Pancreas (tissue), 10 donors: Measurements from ENCODE around the gene FRMD4B. TPM values are rescaled to one million over a fixed set of nuclear protein-coding genes. Genes with fewer than 3 reads are reported as not detected.

Experiments
- ATAC-seq, 4 donors: fragments of 200-7000 bp; cut with Tn5 transposase; one replicate each; pipeline versions ENCODE4 v1.8.0 to v1.9.1; 2020; ENCODE audit warnings: mild to moderate bottlenecking in 4 of 4, moderate library complexity in 4 of 4
- DNase-seq, 6 donors: peaks; one replicate each; pipeline ENCODE4 v3.0.0-alpha.2; 2020
- FAIRE-seq: peaks from 2 replicates; lab custom pipeline; 2012; peaks lifted over from hg19 to GRCh38; lab: Jason Lieb, UNC
- H3K27ac ChIP-seq, 4 donors: fragments of 200-600 bp; sonication (generic); 1 replicate in 3 of 4; 2 replicates in 1 of 4; pipeline versions ENCODE4 v1.5.0 to v1.8.0; 2020
- H3K27me3 ChIP-seq, 4 donors: fragments of 200-600 bp; one replicate each; pipeline ENCODE4 v1.8.0; 2021
- H3K36me3 ChIP-seq, 3 donors: fragments of 200-600 bp; sonication (generic) in 1 of 3; one replicate each; pipeline versions ENCODE4 v1.5.0 to v1.8.0; 2020 to 2021
- H3K4me1 ChIP-seq, 3 donors: fragments of 200-600 bp; one replicate each; pipeline ENCODE4 v1.8.0; 2021
- H3K4me3 ChIP-seq, 4 donors: fragments of 200-600 bp; sonication (generic) in 2 of 4; one replicate each; pipeline versions ENCODE4 v1.5.0 to v1.8.0; 2020 to 2021
- H3K9me3 ChIP-seq, 4 donors: fragments of 200-600 bp; one replicate each; pipeline ENCODE4 v1.8.0; 2021
- CTCF ChIP-seq, 4 donors: fragments of 200-600 bp; sonication (generic) in 3 of 4; IDR thresholded peaks; one replicate each; pipeline versions ENCODE4 v1.5.0 to v1.8.0; 2021; ENCODE audit warnings: antibody characterized with exemption in 4 of 4
- WGBS, 2 donors: extraction: QIAGEN DNeasy Blood & Tissue Kit; methylation state at CpG; one replicate each; pipeline ENCODE4 v1.1.7; 2013; 5-methylcytosine and 5-hydroxymethylcytosine counted together
- intact Hi-C, 3 donors: fragments of 100-400 bp; cut with DNase I; formaldehyde crosslinking; loops; one replicate each; pipeline versions ENCODE4 v1.11.1 to v1.14.2; 2022
- polyA plus RNA-seq, 2 donors: library from polyadenylated mRNA; stranded (reverse); fragments of 200-250 nt; gene quantifications; one replicate each; pipeline ENCODE4 v1.2.3, GENCODE V29; 2013
- total RNA-seq, 6 donors: library from RNA; stranded (reverse); fragmentation: NEBNext Ultra II Directional in 4 of 6; extraction: Animal tissue kit (Norgen Biotek cat#: 25700) in 4 of 6; gene quantifications; one replicate each; pipeline versions ENCODE4 v1.2.1 to v1.2.4, GENCODE V29; 2021 to 2023
- donor health status: healthy with polysubstance abuse.
- donor health status: DM: no; HTN: no; CAD: no; lungs with moderate emphysema.
- donor health status: DM: no; HTN: no; CAD: no.
- donor health status: control.
- donor health status: control.
- donor health status: Bipolar disorder and iron deficiency.
- donor health status: DM: yes; HTN: yes; CAD: no.
- donor health status: DM: no; HTN: no; CAD: no.
- donor health status: DM: no; HTN: no; CAD: no.
- donor health status: DM: yes; HTN: yes; CAD: no.

Gene FRMD4B
- total and polyA plus RNA-seq, 8 donors, result 4.9 to 20.0 (median 7.3) TPM

GRCh38 chr3:69294014-69294766 lies 91.7 kb downstream of the FRMD4B start:
- Histone ChIP-seq H3K9me3 (no peaks in the 10 kb centered on the region), H3K4me3 (no peak overlapping the region), H3K36me3 (no peaks in the 10 kb centered on the region), H3K4me1 (no peaks in the 10 kb centered on the region), H3K27me3 (no peaks in the 10 kb centered on the region), H3K27ac (no peak overlapping the region)
- DNase-seq, result no peak
- peak in 2 of 4 donors; percentile 45 to 58 for ATAC-seq
- FAIRE-seq, result no peak
- intact Hi-C loops, result no loop called here
- TF ChIP-seq CTCF (IDR thresholded peaks at IDR 0.05), result no peak
- 64 to 69% methylated on average over 4 of the region's 4 CpGs for WGBS, 2 donors

- no peaks in the 10 kb centered on the region for H3K9me3 ChIP-seq
- no peaks in the 10 kb centered on the region for H3K4me1 ChIP-seq
- no peaks in the 10 kb centered on the region for H3K27me3 ChIP-seq
- no peaks in the 10 kb centered on the region for H3K36me3 ChIP-seq
- intact Hi-C loops, result no loop called here
- no peak for ATAC-seq
- FAIRE-seq, result no peak
- DNase-seq, result no peak
- TF ChIP-seq CTCF (IDR thresholded peaks at IDR 0.05), result no peak
- no peak overlapping the region for H3K4me3 ChIP-seq
- WGBS, 2 donors, result 84 to 86% methylated on average over 7 of the region's 7 CpGs
- no peak overlapping the region for H3K27ac ChIP-seq
These were observed 92.8 kb downstream of the FRMD4B start for GRCh38 chr3:69292959-69293574.

- FAIRE-seq (no peak), DNase-seq (no peak), ATAC-seq (no peak)
- no peaks in the 10 kb centered on the region for H3K36me3 ChIP-seq
- no peak overlapping the region for H3K4me3 ChIP-seq
- TF ChIP-seq CTCF (IDR thresholded peaks at IDR 0.05), result no peak
- H3K9me3 ChIP-seq, result no peaks in the 10 kb centered on the region
- H3K27me3 ChIP-seq, result no peaks in the 10 kb centered on the region
- intact Hi-C loops, result no loop called here
- no peak overlapping the region for H3K27ac ChIP-seq
- no peaks in the 10 kb centered on the region for H3K4me1 ChIP-seq
- 77 to 86% methylated on average over 4 of the region's 4 CpGs for WGBS, 2 donors
These were observed 93.7 kb downstream of the FRMD4B start for GRCh38 chr3:69292185-69292584.

GRCh38 chr3:69290430-69290829 lies 95.5 kb downstream of the FRMD4B start:
- 73 to 78% methylated on average over 3 of the region's 3 CpGs for WGBS, 2 donors
- DNase-seq, result no peak
- TF ChIP-seq CTCF (IDR thresholded peaks at IDR 0.05), result no peak
- Histone ChIP-seq H3K27me3 (no peaks in the 10 kb centered on the region), H3K27ac (no peak overlapping the region), H3K4me1 (no peaks in the 10 kb centered on the region), H3K36me3 (no peaks in the 10 kb centered on the region), H3K4me3 (no peak overlapping the region), H3K9me3 (no peaks in the 10 kb centered on the region)
- no peak for FAIRE-seq
- intact Hi-C loops, result no loop called here
- ATAC-seq, result no peak

- ATAC-seq, result no peak
- WGBS, 2 donors, result 83 to 92% methylated on average over 5 of the region's 5 CpGs
These were observed 95.9 kb downstream of the FRMD4B start for GRCh38 chr3:69290006-69290405.

More at GRCh38 chr3:69290006-69290405, 95.9 kb downstream of the FRMD4B start:
- FAIRE-seq (no peak), DNase-seq (no peak)
- no peak overlapping the region for H3K4me3 ChIP-seq
- H3K9me3 ChIP-seq, result no peaks in the 10 kb centered on the region
- no peaks in the 10 kb centered on the region for H3K36me3 ChIP-seq
- intact Hi-C loops, result no loop called here
- H3K27ac ChIP-seq, result no peak overlapping the region
- no peaks in the 10 kb centered on the region for H3K4me1 ChIP-seq
- TF ChIP-seq CTCF (IDR thresholded peaks at IDR 0.05), result no peak
- H3K27me3 ChIP-seq, result no peaks in the 10 kb centered on the region
